ENCODE data around the gene C1orf167.

C1orf167 gene

DNA sequence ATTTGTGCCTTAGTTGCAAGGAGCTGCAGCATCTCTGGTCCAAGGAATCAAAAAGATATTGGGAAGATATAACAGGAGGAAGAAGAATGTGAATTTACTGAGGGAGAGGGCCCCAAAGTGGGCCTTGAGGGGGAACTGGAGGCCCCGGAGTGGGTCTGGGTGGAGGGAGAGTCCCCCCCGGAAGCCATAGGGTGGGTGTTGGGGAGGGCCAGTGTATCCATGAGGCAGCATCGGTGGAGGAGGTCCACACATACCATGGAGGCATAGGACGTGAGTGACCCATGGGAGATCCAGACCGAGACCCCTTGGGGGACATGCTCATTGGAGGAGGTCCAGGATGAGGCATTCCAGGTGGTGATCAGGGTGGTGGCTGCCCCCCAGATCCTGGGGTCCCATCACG, 708 bp upstream of the C1orf167 start (continued):
- TF ChIP-seq, protein P1, sequence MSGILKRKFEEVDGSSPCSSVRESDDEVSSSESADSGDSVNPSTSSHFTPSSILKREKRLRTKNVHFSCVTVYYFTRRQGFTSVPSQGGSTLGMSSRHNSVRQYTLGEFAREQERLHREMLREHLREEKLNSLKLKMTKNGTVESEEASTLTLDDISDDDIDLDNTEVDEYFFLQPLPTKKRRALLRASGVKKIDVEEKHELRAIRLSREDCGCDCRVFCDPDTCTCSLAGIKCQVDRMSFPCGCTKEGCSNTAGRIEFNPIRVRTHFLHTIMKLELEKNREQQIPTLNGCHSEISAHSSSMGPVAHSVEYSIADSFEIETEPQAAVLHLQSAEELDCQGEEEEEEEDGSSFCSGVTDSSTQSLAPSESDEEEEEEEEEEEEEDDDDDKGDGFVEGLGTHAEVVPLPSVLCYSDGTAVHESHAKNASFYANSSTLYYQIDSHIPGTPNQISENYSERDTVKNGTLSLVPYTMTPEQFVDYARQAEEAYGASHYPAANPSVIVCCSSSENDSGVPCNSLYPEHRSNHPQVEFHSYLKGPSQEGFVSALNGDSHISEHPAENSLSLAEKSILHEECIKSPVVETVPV (CRISPR knock-in tag; IDR thresholded peaks at IDR 0.05): no peak
- TF ChIP-seq OSR1 (CRISPR knock-in tag; IDR thresholded peaks at IDR 0.05) (no peak), ZNF8 (CRISPR knock-in tag; IDR thresholded peaks at IDR 0.05) (no peak)

DNA sequence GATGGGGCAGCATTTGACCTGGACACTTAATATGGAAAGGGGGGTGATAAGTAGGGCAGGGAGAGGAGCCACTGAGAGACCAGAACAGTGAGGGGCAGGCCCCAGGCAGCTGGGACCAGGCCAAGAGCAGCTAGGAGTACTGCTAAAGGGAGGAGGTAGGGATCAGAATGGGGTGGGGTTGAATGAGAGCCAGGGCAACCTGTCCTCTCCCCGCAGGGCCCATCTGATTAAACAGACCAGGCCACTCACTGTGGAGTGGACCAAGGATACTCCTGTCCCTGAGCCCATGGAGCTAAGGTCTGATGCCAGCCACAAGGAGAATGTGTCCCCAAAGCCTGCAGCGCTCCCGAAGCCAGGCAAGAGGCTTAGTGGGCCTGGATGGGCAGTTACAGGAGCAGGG, 2.1 kb downstream of the C1orf167 start:
- ATAC-seq: no peak; the same call in 2 of the 3 replicates
- TF ChIP-seq RARB (CRISPR knock-in tag; IDR thresholded peaks at IDR 0.05): no peak
- TF ChIP-seq ZFP30 (CRISPR knock-in tag; IDR thresholded peaks at IDR 0.05): no peak
- no peak for TF ChIP-seq ZC3H10 (CRISPR knock-in tag; IDR thresholded peaks at IDR 0.05)
- no peak for TF ChIP-seq ZFP3 (CRISPR knock-in tag; IDR thresholded peaks at IDR 0.05)
- TF ChIP-seq, protein P2, sequence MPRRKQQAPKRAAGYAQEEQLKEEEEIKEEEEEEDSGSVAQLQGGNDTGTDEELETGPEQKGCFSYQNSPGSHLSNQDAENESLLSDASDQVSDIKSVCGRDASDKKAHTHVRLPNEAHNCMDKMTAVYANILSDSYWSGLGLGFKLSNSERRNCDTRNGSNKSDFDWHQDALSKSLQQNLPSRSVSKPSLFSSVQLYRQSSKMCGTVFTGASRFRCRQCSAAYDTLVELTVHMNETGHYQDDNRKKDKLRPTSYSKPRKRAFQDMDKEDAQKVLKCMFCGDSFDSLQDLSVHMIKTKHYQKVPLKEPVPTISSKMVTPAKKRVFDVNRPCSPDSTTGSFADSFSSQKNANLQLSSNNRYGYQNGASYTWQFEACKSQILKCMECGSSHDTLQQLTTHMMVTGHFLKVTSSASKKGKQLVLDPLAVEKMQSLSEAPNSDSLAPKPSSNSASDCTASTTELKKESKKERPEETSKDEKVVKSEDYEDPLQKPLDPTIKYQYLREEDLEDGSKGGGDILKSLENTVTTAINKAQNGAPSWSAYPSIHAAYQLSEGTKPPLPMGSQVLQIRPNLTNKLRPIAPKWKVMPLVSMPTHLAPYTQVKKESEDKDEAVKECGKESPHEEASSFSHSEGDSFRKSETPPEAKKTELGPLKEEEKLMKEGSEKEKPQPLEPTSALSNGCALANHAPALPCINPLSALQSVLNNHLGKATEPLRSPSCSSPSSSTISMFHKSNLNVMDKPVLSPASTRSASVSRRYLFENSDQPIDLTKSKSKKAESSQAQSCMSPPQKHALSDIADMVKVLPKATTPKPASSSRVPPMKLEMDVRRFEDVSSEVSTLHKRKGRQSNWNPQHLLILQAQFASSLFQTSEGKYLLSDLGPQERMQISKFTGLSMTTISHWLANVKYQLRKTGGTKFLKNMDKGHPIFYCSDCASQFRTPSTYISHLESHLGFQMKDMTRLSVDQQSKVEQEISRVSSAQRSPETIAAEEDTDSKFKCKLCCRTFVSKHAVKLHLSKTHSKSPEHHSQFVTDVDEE (CRISPR knock-in tag; IDR thresholded peaks at IDR 0.05): no peak
- TF ChIP-seq ZNF8 (CRISPR knock-in tag; IDR thresholded peaks at IDR 0.05): no peak
- no peak for TF ChIP-seq ESRRG (CRISPR knock-in tag; IDR thresholded peaks at IDR 0.05)
- TF ChIP-seq CSDC2 (CRISPR knock-in tag; IDR thresholded peaks at IDR 0.05): no peak
- TF ChIP-seq SNAI2 (CRISPR knock-in tag; IDR thresholded peaks at IDR 0.05): no peak
- no peak for TF ChIP-seq ISL1 (CRISPR knock-in tag; IDR thresholded peaks at IDR 0.05)
- TF ChIP-seq, protein P3, sequence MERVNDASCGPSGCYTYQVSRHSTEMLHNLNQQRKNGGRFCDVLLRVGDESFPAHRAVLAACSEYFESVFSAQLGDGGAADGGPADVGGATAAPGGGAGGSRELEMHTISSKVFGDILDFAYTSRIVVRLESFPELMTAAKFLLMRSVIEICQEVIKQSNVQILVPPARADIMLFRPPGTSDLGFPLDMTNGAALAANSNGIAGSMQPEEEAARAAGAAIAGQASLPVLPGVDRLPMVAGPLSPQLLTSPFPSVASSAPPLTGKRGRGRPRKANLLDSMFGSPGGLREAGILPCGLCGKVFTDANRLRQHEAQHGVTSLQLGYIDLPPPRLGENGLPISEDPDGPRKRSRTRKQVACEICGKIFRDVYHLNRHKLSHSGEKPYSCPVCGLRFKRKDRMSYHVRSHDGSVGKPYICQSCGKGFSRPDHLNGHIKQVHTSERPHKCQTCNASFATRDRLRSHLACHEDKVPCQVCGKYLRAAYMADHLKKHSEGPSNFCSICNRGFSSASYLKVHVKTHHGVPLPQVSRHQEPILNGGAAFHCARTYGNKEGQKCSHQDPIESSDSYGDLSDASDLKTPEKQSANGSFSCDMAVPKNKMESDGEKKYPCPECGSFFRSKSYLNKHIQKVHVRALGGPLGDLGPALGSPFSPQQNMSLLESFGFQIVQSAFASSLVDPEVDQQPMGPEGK (CRISPR knock-in tag; IDR thresholded peaks at IDR 0.05; ENCODE audit: borderline replicate concordance): no peak
- no peak for TF ChIP-seq OSR1 (CRISPR knock-in tag; IDR thresholded peaks at IDR 0.05)

DNA sequence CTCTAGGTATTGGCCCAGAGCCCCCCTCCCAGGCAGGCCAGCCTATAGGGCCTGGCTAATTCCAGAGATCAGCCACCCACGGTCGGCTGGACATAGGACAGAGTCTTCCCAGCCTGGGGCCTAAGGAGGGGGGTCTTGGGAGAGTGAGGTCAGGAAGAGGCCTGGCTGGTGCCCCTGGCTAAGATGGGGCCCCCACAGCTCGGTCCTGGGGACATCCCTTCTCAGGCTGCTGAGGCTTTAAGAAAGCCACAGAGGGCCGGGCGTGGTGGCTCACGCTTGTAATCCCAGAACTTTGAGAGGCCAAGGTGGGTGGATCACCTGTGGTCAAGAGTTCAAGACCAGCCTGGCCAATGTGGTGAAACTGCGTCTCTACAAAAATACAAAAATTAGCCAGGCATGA, 2.5 kb downstream of the C1orf167 start:
- TF ChIP-seq ZFP30 (CRISPR knock-in tag; IDR thresholded peaks at IDR 0.05): no peak
- no peak for TF ChIP-seq PPARA (CRISPR knock-in tag; IDR thresholded peaks at IDR 0.05; ENCODE audit: borderline replicate concordance)
- no peak for TF ChIP-seq ZNF565 (CRISPR knock-in tag; conservative IDR thresholded peaks at IDR 0.05; ENCODE audit: low read depth)
- TF ChIP-seq CSDC2 (CRISPR knock-in tag; IDR thresholded peaks at IDR 0.05): no peak
- no peak for TF ChIP-seq ZFP3 (CRISPR knock-in tag; IDR thresholded peaks at IDR 0.05)
- TF ChIP-seq BACH2 (CRISPR knock-in tag; IDR thresholded peaks at IDR 0.05; ENCODE audit: borderline replicate concordance): no peak
- TF ChIP-seq, protein P1 (CRISPR knock-in tag; IDR thresholded peaks at IDR 0.05): no peak
- TF ChIP-seq, protein P4, sequence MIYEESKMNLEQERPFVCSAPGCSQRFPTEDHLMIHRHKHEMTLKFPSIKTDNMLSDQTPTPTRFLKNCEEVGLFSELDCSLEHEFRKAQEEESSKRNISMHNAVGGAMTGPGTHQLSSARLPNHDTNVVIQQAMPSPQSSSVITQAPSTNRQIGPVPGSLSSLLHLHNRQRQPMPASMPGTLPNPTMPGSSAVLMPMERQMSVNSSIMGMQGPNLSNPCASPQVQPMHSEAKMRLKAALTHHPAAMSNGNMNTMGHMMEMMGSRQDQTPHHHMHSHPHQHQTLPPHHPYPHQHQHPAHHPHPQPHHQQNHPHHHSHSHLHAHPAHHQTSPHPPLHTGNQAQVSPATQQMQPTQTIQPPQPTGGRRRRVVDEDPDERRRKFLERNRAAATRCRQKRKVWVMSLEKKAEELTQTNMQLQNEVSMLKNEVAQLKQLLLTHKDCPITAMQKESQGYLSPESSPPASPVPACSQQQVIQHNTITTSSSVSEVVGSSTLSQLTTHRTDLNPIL (CRISPR knock-in tag; IDR thresholded peaks at IDR 0.05; ENCODE audit: low read depth): no peak
- TF ChIP-seq, protein P3 (CRISPR knock-in tag; IDR thresholded peaks at IDR 0.05; ENCODE audit: borderline replicate concordance): no peak
- no peak for TF ChIP-seq GLIS3 (CRISPR knock-in tag; IDR thresholded peaks at IDR 0.05)
- TF ChIP-seq, protein P5, sequence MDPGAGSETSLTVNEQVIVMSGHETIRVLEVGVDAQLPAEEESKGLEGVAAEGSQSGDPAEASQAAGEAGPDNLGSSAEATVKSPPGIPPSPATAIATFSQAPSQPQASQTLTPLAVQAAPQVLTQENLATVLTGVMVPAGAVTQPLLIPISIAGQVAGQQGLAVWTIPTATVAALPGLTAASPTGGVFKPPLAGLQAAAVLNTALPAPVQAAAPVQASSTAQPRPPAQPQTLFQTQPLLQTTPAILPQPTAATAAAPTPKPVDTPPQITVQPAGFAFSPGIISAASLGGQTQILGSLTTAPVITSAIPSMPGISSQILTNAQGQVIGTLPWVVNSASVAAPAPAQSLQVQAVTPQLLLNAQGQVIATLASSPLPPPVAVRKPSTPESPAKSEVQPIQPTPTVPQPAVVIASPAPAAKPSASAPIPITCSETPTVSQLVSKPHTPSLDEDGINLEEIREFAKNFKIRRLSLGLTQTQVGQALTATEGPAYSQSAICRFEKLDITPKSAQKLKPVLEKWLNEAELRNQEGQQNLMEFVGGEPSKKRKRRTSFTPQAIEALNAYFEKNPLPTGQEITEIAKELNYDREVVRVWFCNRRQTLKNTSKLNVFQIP (CRISPR knock-in tag; IDR thresholded peaks at IDR 0.05; ENCODE audit: borderline replicate concordance, low read depth): no peak
- TF ChIP-seq ESRRG (CRISPR knock-in tag; IDR thresholded peaks at IDR 0.05): no peak
- no peak for TF ChIP-seq ISL1 (CRISPR knock-in tag; IDR thresholded peaks at IDR 0.05)
- TF ChIP-seq ZNF8 (CRISPR knock-in tag; IDR thresholded peaks at IDR 0.05): no peak
- TF ChIP-seq, protein P2 (CRISPR knock-in tag; IDR thresholded peaks at IDR 0.05): no peak
- no peak for TF ChIP-seq ZC3H10 (CRISPR knock-in tag; IDR thresholded peaks at IDR 0.05)
- TF ChIP-seq TCF4 (CRISPR knock-in tag; IDR thresholded peaks at IDR 0.05; ENCODE audit: borderline replicate concordance): no peak
- TF ChIP-seq RARB (CRISPR knock-in tag; IDR thresholded peaks at IDR 0.05): no peak
- no peak for ATAC-seq

All from SK-N-SH treated with all-trans-retinoic acid at 6 μM for 48 hours (cell line).